NB4 (cell line): ENCODE results near the gene GFM2.
"Not testable (repeated sequence)": the region's sequence is repeated elsewhere in the genome, so short reads cannot be mapped to it uniquely, and the experiment has no call there.

Experiments
- DNase-seq: peaks from one replicate; pipeline ENCODE4 v3.0.0; 2010; ENCODE audit warnings: low read depth
- H3K4me3 ChIP-seq: one replicate; pipeline ENCODE4 v1.5.1; 2011; ENCODE audit warnings: mild to moderate bottlenecking, low read depth, low read length, moderate library complexity
- MYC ChIP-seq: IDR thresholded peaks from 2 replicates; pipeline ENCODE4 v1.6.1; 2011; ENCODE audit warnings: low read depth, low read length
- POLR2A ChIP-seq: IDR thresholded peaks from 2 replicates; pipeline ENCODE4 v1.6.1; 2011; ENCODE audit warnings: mild to moderate bottlenecking; ENCODE audit not compliant: insufficient read length; ENCODE audit errors: extremely low read depth
- TF ChIP-seq, protein P1 (sequence below): IDR thresholded peaks from 2 replicates; pipeline ENCODE4 v1.6.1; 2011; ENCODE audit warnings: low read depth, low read length
- TF ChIP-seq, protein P2 (sequence below): IDR thresholded peaks from one replicate; pipeline ENCODE4 v1.5.1; 2012; ENCODE audit warnings: low read depth, low read length

Gene GFM2

DNA sequence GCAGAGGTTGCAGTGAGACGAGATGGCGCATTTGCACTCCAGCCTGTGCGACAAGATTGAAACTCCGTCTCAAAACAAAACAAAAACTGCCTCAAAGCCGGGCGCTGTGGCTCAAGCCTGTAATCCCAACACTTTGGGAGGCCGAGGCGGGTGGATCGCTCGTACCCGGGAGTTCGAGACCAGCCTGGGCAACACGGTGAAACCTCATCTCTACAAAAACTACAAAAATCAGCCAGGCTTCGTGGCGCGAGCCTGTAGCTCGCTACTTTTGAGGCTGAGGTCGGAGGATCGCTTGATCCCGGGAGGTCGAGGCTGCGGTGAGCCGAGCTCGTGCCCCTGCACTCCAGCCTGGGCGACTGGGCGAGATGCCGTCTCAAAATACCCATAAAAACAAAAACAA is 988 bp downstream of the GFM2 start:
- no peak for TF ChIP-seq MYC
- TF ChIP-seq, protein P1, sequence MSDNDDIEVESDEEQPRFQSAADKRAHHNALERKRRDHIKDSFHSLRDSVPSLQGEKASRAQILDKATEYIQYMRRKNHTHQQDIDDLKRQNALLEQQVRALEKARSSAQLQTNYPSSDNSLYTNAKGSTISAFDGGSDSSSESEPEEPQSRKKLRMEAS: no peak
- TF ChIP-seq POLR2A: no peak
- TF ChIP-seq, protein P2, sequence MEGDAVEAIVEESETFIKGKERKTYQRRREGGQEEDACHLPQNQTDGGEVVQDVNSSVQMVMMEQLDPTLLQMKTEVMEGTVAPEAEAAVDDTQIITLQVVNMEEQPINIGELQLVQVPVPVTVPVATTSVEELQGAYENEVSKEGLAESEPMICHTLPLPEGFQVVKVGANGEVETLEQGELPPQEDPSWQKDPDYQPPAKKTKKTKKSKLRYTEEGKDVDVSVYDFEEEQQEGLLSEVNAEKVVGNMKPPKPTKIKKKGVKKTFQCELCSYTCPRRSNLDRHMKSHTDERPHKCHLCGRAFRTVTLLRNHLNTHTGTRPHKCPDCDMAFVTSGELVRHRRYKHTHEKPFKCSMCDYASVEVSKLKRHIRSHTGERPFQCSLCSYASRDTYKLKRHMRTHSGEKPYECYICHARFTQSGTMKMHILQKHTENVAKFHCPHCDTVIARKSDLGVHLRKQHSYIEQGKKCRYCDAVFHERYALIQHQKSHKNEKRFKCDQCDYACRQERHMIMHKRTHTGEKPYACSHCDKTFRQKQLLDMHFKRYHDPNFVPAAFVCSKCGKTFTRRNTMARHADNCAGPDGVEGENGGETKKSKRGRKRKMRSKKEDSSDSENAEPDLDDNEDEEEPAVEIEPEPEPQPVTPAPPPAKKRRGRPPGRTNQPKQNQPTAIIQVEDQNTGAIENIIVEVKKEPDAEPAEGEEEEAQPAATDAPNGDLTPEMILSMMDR: no peak
- peak overlapping the region; percentile 97 for H3K4me3 ChIP-seq

DNA sequence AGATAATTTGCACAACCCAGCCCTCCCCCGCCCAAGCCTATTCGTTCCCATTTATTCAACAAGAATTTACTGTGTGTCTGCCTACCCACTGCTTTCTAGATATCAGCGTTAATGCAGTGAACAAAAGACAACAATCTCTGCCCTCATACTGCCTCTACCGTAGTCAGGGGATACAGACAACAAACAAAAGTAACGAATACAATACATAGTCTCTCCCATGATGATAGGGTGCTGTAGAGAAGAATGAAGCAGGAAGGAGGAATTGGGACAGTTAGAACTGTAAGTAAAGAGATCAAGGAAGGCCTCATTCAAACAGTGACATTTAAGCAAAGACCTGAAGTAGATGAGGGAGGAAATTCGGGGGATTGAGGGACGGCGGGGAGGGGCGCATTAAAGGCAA is 1.7 kb downstream of the GFM2 start:
- TF ChIP-seq, protein P1: no peak
- no peak for TF ChIP-seq MYC
- no peak for TF ChIP-seq POLR2A
- TF ChIP-seq, protein P2: no peak
- peak overlapping the region; percentile 97 for H3K4me3 ChIP-seq
- no peak for DNase-seq

More for the DNA sequence above, 988 bp downstream of the GFM2 start:
- no peak for DNase-seq

DNA sequence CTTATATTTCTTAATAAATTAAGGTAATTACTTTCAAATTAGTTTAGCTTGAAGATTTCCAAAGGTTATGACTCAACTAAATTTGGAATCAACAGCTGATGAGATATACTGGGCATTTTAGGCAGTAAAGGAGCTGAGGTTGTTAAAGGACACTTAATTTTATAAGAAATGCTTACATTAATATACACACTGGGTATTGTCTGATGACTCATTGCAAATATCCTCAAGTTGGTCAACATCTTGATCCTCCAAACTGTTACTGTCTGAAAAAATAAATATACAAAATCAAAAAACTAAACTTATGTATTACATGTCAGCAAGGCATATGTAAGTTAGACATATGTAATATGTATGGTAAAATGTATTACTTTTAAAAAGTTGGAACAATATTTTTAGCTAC is 3.4 kb downstream of the GFM2 start:
- H3K4me3 ChIP-seq: no peak overlapping the region
- TF ChIP-seq, protein P2: no peak
- TF ChIP-seq MYC (no peak), POLR2A (no peak)
- TF ChIP-seq, protein P1: no peak
- no peak for DNase-seq

DNA sequence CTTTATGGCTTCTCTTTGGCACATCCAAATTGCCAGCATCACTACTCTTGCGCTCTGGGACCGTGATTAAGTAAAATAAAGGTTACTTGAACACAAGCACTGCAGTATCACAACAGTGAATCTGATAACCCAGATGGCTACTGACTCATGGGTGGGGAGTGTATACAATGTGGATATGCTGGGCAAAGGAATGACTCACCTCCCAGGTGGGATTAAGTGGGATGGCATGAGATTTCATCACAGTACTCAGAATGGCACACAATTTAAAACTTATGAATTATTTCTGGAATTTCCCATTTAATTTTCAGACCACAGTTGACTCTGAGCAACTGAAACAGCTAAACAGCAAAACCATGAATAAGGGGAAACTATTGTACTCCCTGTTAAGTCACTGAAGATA is 4.3 kb downstream of the GFM2 start:
- no peak overlapping the region for H3K4me3 ChIP-seq
- TF ChIP-seq MYC (no peak), POLR2A (no peak)
- TF ChIP-seq, protein P2: no peak
- TF ChIP-seq, protein P1: no peak
- DNase-seq: peak; percentile 2

DNA sequence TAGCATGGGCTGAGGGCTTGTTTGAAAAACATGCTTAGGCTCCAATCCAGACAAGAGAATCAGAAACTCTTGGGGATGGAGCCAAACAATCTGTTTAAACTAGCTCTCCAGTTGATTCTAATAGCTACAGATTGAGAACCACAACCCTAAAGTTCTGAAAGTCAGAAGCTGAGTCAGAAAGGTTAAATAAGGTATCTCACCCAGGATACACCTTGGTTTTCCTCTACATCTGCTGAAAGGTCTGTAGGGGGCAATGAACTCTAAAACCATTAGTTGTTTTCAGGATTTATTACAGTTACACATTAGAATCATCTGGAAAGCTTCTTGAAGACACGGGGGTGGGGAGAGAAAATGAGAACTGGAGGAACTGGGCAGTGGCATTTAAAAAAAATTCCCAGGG is 5.7 kb downstream of the GFM2 start:
- no peak for TF ChIP-seq MYC
- TF ChIP-seq POLR2A: no peak
- TF ChIP-seq, protein P1: no peak
- TF ChIP-seq, protein P2: no peak
- H3K4me3 ChIP-seq: no peak overlapping the region
- DNase-seq: no peak

DNA sequence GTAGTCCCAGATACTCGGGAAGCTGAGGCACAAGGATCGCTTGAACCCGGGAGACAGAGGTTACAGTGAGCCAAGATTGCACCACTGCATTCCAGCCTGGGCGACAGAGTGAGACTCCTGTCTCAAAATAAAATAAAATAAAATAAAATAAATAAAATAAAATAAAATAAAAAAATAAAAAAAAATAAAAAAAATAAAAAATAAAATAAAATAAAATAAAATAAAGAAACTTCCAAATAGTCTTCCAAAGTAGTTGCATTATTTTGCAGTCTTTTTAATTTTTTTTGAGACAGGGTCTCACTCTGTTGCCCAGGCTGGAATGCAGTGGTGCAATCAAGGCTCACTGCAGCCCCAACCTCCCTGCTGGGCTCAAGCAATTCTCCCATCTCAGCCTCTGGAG is 18.2 kb downstream of the GFM2 start:
- not testable (repeated sequence) for DNase-seq, H3K4me3 ChIP-seq
